Amniotic epithelial cell (primary cell): Measurements from ENCODE around the gene PLXNA4.
A peak's percentile ranks its signal among the peaks of the same experiment; 100 is the strongest.

Experiments used
- DNase-seq: peaks from one replicate; pipeline ENCODE4 v3.0.0-alpha.2; 2010; ENCODE audit warnings: low read depth

PLXNA4 gene

DNA sequence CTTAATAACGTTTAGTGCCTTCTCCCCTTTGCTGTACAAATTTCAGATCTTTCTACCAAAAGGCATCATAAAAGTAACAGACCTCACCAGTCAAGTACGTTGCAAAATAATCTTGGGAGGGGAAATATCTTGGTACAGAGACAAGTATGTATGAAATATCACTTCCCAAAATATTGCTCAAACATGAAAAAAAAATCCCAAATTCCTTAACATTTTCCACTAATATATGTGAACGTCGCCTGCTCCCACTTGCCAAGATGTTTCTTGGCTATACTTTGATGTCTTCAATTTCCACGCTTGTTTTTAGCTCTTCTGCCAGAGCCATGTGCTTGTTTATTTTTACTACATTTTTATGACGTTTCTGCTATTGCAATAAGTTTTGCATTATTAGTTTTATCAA is 223.5 kb downstream of the PLXNA4 start:
- no peak for DNase-seq

GRCh38 chr7:132351954-132352499 is 224.2 kb downstream of the PLXNA4 start:
- no peak for DNase-seq

GRCh38 chr7:132350741-132351140 is 225.5 kb downstream of the PLXNA4 start:
- DNase-seq, result no peak

- DNase-seq, result no peak
Observed at GRCh38 chr7:132349075-132349474, 227.2 kb downstream of the PLXNA4 start.

DNA sequence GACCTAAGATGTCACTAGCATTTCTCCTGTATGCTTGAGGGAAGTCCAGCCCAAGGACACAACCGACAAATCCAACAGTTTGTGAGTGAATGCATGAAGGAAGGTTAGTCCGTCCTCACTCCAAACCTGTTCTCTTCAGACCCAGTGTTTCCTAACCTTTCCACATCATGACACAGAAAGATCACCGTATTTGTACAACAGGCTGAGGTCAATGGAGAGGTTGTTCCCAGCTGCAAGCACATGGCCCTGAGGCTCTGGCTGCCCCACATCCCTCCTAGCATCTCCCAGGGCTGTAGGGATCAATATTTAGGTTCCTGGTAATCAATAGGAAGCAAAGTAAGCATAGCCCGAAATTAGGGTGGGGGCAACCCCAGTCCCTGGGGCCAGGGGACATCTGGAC is 227.9 kb downstream of the PLXNA4 start:
- no peak for DNase-seq

- DNase-seq, result no peak
Observed at GRCh38 chr7:132347858-132348257, 228.4 kb downstream of the PLXNA4 start.

GRCh38 chr7:132347123-132347522 is 229.1 kb downstream of the PLXNA4 start:
- no peak for DNase-seq

DNA sequence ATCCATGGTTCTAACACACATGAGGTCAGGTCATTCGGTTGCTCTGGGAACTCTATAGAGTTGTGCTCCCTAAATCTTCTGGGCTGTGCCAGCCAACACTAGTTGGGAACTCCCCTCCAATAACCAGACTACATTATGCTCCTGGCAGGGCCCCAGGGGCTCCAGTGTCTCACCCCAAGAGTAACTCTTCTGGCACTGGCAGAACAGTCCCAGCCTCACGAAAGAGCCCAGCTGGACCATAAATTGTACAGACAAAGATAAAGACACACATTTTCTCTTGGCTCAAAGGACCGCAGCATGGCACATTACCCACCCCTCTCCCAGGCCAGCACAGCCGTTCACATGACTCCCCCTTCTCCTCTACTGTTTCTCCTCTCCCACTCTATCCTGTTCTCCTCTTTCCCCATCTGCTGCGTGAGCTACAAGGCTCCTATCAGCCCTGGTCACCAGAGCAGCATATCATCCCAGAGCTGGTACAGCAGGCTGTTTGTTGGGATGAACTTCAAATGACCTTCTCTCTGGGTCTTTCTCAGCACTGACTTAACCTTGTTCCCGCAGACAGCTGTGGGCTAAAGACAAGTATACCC is 230.6 kb downstream of the PLXNA4 start:
- DNase-seq, result no peak

DNA sequence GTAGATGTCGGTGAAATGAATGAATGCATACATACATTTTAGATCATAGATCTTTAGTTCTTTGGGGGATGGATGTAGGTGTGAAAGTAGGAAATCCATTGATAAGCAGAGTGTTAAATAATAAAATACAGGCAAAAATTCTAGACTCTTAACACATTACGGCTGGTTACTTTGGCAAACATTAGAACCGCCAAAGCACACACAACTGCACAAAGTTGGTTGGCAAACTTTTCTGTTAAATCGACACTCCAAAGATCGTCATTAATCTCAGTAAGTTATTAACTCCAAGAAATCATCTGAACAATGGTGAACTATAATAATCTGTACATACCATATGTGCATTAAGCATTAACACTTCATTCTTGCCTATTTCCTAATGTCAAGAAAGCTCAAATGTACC is 231.2 kb downstream of the PLXNA4 start:
- no peak for DNase-seq

DNA sequence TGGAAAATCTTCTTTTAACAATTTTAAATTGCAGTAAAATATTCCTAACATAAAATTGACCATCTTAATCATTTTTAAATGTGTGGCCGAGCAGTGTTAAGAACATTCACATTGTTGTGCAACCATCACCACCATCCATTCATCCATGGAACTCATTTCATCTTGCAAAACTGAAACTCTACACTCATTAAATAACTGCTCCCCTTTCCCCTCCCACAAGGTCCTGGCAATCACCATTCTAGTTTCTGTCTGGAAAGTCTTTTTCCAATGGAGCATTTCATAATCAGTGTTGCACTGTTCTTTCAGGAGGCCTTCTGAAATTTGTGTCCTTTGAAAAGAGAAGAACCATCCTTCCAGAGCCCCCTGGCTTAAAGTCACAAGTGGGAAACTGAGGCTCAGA is 233.1 kb downstream of the PLXNA4 start:
- DNase-seq, result no peak

- no peak for DNase-seq
Observed at GRCh38 chr7:132337450-132338080, 238.7 kb downstream of the PLXNA4 start.

DNA sequence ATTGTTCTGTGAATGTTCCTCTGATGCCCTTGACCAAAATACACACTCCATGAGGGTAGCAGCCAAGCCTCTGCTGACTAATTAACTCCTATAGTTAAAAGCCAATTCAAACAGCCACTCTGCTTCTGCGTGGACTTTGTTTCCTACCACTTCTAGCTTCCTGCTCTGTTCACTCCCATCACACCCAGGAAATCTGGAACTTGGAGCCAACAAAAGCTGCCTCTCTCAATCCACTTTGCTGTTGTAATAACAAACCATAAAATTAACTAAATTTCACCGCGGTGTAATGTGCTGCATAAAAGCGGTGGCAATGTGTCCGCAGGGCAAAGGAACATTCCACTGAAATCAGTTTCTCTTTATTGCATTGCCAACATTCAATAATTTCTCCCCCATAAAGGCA is 239.5 kb downstream of the PLXNA4 start:
- DNase-seq, result no peak

- no peak for DNase-seq
Observed at GRCh38 chr7:132333301-132333700, 243.0 kb downstream of the PLXNA4 start.

GRCh38 chr7:132328760-132329159 is 247.5 kb downstream of the PLXNA4 start:
- no peak for DNase-seq

DNA sequence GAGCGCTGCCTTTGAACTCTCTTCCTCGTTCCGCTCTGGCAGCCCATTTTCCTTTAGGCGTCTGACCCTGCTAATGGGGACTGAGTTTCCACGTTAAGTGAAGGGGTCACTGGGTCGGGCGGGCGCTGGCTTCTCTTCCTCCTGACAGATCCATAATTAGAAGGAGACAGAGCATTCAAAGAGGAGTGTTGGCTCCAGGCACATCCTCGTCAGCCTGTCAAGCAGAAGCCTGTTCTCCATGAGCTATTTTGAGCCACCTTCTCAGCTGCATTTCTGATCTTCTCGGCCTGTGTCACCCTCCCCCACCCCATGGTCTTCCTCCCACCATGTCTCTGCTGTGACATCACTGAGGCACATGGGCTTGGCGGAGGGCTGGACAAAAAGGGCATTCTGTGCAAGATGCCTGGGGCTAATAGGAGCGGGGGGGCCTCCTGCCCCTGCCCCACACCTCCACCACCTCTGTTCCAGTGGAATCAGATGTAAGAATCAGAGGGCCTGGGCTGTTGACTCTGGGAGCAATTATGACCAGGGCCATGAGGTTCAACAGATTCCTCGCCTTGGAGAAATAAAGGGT is 248.1 kb downstream of the PLXNA4 start:
- DNase-seq, result no peak

DNA sequence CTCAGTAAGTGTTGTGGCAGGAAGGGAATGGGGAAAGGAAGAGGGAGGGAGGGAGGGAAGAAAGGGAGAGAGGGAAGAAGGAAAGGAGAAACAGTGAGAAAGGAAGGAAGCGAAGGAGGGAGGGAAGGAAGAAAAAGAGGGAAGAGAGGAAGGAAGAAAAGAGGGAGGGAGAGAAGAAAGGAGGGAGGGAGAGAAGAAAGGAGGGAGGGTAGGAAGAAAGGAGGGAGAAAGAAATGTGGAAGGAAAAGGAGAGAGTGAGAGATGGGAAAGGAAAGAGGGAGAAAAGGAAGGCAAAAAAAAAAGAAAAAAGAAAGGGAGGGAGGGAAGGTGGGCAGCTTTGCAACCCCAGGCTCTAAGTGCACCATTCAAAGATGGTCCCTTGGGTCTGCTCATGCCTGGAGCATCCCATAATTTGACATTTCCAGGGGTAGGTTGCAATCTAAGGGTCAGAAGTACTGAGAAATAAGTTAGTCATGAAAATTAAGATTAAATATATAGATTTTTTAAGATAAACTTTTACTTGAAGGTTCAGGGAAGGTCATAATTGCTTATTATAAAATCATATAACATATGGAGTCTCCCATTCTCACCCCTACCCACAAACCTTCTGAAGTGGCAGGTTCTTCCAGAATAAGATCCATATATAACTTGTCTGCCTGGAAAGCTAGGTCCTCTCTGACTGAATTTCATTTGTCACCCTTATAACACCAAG is 249.2 kb downstream of the PLXNA4 start:
- DNase-seq, result no peak

GRCh38 chr7:132322970-132323369 is 253.3 kb downstream of the PLXNA4 start:
- DNase-seq, result no peak

- DNase-seq, result no peak
Observed at GRCh38 chr7:132321387-132321786, 254.9 kb downstream of the PLXNA4 start.

GRCh38 chr7:132319481-132319880 is 256.8 kb downstream of the PLXNA4 start:
- no peak for DNase-seq

DNA sequence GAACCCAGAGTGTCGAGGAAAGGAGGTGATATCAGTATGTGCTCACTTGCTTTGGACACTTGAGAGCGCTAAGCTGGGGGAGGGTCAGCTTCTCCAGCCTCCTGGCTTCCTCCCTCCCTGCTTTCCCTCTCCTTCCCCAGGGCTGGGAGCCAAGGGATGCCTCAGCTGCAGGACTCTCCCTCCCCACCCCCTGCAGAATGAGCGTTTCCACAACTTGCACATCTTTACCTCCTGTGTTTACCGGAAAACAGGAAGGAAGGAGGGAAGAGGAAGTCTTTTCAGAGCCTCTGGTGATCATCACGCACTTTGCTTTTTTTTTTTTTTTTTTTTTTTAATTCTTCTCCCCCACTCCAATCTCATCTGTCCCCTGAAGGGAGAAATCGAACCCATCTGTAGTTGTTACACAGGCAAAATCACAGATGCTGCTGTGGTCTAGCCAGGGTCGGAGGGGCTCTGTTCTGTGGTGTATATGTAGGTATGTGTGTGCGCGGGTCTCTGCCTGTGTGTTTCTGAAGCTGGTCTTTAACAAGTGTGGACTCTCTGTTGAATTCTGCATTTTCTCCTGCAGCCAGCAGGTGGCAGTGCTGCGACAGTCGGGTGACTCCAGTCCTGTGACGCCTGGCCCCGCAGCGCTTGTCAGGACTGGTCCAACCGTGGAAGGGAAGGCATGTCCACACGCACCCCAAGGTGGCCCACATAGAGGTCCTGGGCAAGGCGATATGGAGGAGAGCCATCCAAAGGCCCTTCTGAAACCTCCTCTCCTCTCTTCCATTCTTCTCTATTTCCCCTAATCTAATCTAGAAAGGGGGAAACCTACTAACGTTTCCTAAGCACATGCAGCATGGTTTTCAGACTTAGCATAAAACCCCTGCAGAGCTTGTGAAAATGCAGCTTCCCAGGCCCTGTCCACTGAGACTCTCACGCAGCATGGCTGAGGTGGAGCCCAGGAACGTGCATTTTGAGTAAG is 257.6 kb downstream of the PLXNA4 start:
- peak; percentile 52 for DNase-seq

DNA sequence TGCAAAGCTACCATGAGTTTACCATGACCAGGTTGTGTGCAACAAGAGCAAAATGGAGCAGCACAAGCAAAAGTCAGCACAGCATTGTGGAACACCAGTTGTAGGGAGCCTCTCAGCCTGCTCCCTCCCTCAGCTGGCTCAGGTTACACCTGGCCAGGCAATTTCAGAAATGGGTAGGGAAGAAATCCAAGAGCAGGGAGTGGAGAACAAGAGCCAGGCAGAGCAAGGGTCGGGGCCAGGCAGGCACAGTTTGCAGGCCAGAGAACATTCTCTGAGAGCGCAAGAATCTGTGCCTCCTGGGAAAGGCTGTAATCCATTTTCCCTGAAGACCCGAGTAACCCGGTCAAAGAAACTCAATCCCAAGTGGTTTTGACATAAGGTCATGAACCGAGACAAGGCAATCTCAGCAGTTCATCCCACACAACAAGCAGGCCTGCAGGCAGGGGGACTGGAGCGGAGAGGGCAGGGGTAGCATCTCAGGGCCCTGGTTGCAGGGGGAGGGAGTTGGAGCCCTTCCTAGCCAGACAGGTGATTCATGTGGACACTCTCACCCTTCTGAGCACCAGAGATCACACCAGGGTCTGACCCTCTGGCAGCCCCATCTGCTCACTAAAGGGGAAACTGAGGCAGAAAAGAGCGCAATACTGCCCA is 258.4 kb downstream of the PLXNA4 start:
- no peak for DNase-seq
